ENCODE results near the gene KRTAP5-9. TPM values are rescaled to one million over a fixed set of nuclear protein-coding genes. Genes with fewer than 3 reads are reported as not detected.
"Not testable (repeated sequence)": the region's sequence is repeated elsewhere in the genome, so short reads cannot be mapped to it uniquely, and the experiment has no call there.

KRTAP5-9 gene
- total and polyA plus RNA-seq, 12 donors = not detected

DNA sequence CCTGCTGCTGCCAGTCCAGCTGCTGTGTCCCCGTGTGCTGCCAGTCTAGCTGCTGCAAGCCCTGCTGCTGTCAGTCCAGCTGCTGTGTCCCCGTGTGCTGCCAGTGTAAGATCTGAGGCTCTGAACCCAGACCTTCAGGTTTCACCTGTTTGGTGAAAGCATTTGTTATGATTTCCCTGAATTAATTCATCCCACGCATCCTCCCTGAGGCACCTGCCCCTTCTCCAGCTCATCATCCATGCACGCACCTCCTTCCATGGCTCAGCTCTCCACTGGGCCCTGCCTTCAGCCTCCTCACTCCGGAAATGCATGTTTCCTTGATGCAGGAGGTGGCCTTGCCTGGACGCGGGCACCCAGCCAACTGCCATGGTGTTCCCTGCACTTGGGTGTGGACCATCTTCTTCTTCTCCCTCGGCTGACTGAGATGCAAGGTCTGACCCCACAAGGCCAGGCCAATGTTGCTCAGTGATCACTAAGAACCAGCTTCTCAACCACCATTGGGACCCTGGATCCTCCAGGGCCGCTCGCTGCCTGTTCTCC lies 17.9 kb downstream of the KRTAP5-9 start:
- Histone ChIP-seq H3K4me3 (no peak overlapping the region), H3K27ac (no peak overlapping the region), H3K27me3 (peaks cover 0 to 36% (median 13%) of the 10 kb centered on the region in 7 donors), H3K36me3 (no peaks in the 10 kb centered on the region), H3K4me1 (peaks cover 0 to 4% (median 0%) of the 10 kb centered on the region in 9 donors), H3K9me3 (no peaks in the 10 kb centered on the region)
- TF ChIP-seq, protein P1, sequence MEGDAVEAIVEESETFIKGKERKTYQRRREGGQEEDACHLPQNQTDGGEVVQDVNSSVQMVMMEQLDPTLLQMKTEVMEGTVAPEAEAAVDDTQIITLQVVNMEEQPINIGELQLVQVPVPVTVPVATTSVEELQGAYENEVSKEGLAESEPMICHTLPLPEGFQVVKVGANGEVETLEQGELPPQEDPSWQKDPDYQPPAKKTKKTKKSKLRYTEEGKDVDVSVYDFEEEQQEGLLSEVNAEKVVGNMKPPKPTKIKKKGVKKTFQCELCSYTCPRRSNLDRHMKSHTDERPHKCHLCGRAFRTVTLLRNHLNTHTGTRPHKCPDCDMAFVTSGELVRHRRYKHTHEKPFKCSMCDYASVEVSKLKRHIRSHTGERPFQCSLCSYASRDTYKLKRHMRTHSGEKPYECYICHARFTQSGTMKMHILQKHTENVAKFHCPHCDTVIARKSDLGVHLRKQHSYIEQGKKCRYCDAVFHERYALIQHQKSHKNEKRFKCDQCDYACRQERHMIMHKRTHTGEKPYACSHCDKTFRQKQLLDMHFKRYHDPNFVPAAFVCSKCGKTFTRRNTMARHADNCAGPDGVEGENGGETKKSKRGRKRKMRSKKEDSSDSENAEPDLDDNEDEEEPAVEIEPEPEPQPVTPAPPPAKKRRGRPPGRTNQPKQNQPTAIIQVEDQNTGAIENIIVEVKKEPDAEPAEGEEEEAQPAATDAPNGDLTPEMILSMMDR (IDR thresholded peaks at IDR 0.05) = no peak
- ATAC-seq = no peak
- intact Hi-C loops (cut with DNase I) = no loop called here
- no peak for DNase-seq
- WGBS, 2 donors = 68 to 69% methylated on average over 10 of the region's 10 CpGs

DNA sequence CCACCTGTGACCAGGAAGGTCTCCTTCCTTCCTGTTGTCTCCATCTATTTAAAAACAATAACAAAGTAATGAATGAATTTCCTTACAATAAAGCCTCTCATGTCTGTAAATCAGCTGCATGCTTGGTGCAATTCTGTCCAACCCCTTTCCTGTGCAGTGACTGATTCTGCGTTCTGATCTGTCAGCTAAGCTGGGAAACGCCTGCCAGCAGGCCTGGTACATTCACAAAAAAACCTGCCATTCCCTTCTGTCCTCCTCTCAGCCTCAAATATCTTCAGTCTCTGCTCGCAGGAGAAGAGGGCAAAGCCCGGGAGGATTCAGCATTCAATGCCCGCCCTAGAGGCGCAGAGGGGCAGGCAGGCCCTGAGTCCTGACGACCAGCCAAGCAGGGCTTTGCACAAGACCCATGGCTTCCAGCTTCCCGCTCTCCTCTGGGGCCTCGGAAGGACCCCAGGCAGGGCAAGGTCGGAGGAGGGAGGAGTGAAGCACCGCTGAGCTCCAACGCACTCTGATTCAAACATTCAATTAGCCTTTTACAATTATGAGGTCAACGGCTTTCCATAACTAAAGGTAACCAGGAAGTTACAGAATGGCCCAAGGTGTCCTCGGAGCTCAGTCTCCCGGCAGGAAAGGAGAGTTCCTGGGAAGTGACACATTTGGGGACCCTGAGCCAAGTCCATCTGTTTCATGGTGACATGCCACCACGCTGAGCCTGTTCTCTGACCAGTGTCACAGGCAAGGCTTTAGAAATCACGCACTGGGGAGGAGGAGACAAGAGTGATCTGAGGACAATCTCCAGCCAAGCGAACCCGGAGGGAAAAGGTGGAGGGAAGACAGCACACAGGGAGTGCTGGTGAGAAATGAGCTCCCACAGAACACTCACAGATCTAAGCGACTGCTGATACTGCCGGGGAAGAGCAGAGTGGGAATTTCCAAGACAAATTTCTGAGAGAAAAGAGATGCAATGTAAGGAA lies 18.7 kb downstream of the KRTAP5-9 start:
- H3K4me1 ChIP-seq, H3K4me3 ChIP-seq: not testable (repeated sequence)

DNA sequence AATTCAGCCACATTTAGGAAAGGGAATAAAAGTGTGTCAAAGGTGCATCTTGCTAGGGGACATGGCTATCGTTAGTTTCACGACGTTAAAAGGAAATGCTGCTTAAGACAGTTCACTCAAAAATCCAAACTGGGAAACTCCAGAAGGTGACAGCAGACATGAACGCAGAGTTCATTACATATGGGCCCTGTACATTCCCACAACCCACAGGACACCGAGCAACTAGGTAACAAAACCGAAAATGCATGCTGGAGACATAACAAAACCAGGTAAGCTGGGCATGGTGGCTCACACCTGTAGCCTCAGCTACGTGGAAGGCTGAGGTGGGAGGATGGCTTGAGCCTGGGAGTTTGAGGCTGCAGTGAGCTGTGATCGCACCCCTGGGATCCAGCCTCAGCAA lies 19.4 kb downstream of the KRTAP5-9 start:
- H3K36me3 ChIP-seq; H3K4me1 ChIP-seq; ATAC-seq; H3K27ac ChIP-seq; DNase-seq; H3K9me3 ChIP-seq; H3K4me3 ChIP-seq; intact Hi-C loops (cut with DNase I): not testable (repeated sequence)
- peaks cover 0 to 39% (median 15%) of the 10 kb centered on the region in 7 donors for H3K27me3 ChIP-seq
- 73 to 77% methylated on average over 8 of the region's 8 CpGs for WGBS, 2 donors

More for the DNA sequence above, 18.7 kb downstream of the KRTAP5-9 start:
- H3K9me3 ChIP-seq; intact Hi-C loops (cut with DNase I); H3K36me3 ChIP-seq; H3K27ac ChIP-seq; DNase-seq: not testable (repeated sequence)
- peaks cover 0 to 39% (median 13%) of the 10 kb centered on the region in 7 donors for H3K27me3 ChIP-seq
- 52 to 58% methylated on average over 18 to 20 of the region's 21 CpGs for WGBS, 2 donors
- ATAC-seq = peak in 1 of 8 donors; percentile 27

DNA sequence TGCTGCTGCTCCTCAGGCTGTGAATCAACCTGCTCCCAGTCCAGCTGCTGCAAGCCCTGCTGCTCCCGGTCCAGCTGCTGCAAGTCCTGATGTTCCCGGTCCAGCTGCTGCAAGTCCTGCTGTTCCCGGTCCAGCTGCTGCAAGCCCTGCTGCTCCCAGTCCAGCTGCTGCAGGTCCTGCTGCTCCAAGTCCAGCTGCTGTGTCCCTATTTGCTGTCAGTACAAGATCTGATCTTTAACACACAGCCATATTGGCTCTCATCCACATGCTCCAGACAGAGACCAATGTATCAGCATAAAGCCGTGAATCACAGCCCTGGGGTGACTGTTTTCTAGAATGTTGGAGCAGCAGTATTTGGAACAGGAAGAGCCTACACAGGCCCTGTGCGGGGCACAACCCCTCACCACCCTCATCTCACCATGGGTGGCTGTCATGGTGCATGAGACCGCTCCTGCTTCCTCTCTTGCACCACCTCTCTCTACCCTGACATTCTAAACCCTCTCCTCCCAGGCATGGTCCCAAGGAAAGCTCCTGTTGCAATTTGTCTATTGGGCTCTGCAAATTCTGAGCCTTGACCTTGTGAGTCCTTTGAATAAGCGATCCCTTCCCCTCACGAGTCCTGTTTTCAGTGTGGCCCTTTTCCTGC lies 20.6 kb downstream of the KRTAP5-9 start:
- 63% methylated on average over 8 of the region's 8 CpGs for WGBS, 2 donors
- no peak overlapping the region for H3K27ac ChIP-seq
- H3K27me3 ChIP-seq = peaks cover 0 to 37% (median 13%) of the 10 kb centered on the region in 7 donors
- no peaks in the 10 kb centered on the region for H3K36me3 ChIP-seq
- ATAC-seq = peak in 2 of 8 donors; percentile 12 to 24
- peaks cover 0 to 4% (median 0%) of the 10 kb centered on the region in 9 donors for H3K4me1 ChIP-seq
- H3K9me3 ChIP-seq = no peaks in the 10 kb centered on the region
- intact Hi-C loops (cut with DNase I) = no loop called here
- DNase-seq = no peak
- TF ChIP-seq, protein P1 (IDR thresholded peaks at IDR 0.05) = no peak
- H3K4me3 ChIP-seq = no peak overlapping the region

DNA sequence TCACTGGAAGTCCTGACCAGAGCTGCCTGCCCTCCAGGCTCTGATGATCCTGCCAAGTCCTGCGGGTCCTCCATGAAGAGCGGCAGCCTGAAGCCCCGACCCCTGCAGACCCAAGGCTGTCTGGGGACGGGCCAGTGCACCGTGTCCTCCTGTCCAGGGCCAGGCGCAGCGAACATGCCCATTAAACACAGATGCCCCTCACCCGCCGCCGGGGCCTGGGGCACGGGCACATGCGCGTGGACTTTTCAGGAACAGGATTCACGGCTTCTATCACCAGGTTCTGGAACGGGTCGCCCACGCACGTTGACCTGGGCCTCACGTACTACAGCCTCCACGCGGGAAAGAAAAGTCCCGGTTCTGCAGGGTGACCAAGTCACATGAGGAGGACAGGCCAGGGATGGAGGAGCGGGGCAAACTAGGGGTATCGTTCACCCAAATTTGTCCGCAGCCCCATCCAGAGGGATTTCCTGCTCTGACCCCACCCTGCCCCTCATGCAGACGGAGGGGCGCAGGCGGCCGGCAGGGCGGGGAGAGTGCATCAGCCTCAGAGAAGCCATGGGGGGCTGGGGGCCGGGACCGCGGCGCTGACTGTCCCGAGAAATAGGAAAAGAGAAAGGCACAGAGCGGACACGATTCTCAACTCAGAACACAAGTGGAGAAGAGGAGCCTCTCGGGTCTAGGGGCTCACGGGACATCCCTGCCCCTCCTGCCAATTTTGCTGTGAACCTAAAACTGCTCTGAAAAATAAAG lies 23.1 kb downstream of the KRTAP5-9 start:
- peak in 1 of 8 donors; percentile 31 for ATAC-seq
- H3K27ac ChIP-seq; H3K4me3 ChIP-seq; H3K4me1 ChIP-seq; H3K36me3 ChIP-seq; H3K9me3 ChIP-seq; intact Hi-C loops (cut with DNase I); DNase-seq: not testable (repeated sequence)
- H3K27me3 ChIP-seq = peaks cover 0 to 39% (median 13%) of the 10 kb centered on the region in 7 donors
- WGBS, 2 donors = 84 to 88% methylated on average over 35 to 36 of the region's 39 CpGs

Data from heart right ventricle (tissue), 16 donors.